ENCODE data around the gene GLT1D1. TPM values are rescaled to one million over a fixed set of nuclear protein-coding genes. Genes with fewer than 3 reads are reported as not detected.
"Not testable (repeated sequence)": the region's sequence is repeated elsewhere in the genome, so short reads cannot be mapped to it uniquely, and the experiment has no call there.

GLT1D1 gene
- polyA plus RNA-seq, 1 donor from 2014 or later: not detected

- Mint-ChIP-seq H3K27ac (no peak overlapping the region), H3K4me3 (no peak overlapping the region)
These were observed 19.9 kb upstream of the GLT1D1 start for GRCh38 chr12:128833418-128833817.

GRCh38 chr12:128839885-128840284, 13.4 kb upstream of the GLT1D1 start:
- not testable (repeated sequence) for H3K27ac Mint-ChIP-seq, H3K4me3 Mint-ChIP-seq, H3K36me3 Mint-ChIP-seq, H3K27me3 Mint-ChIP-seq, H3K9me3 Mint-ChIP-seq
- H3K4me1 Mint-ChIP-seq: peaks cover 11 to 16% (median 14%) of the 10 kb centered on the region in 3 donors

More at GRCh38 chr12:128833418-128833817, 19.9 kb upstream of the GLT1D1 start:
- H3K27me3 Mint-ChIP-seq: peaks cover 2% of the 10 kb centered on the region
- no peaks in the 10 kb centered on the region for H3K9me3 Mint-ChIP-seq
- H3K4me1 Mint-ChIP-seq: peaks cover 16 to 25% (median 24%) of the 10 kb centered on the region in 3 donors
- no peaks in the 10 kb centered on the region for H3K36me3 Mint-ChIP-seq

- peaks cover 11 to 14% (median 14%) of the 10 kb centered on the region in 3 donors for H3K4me1 Mint-ChIP-seq
- H3K9me3 Mint-ChIP-seq: no peaks in the 10 kb centered on the region
- no peaks in the 10 kb centered on the region for H3K36me3 Mint-ChIP-seq
- peak overlapping the region in 1 of 3 donors; percentile 6 for H3K27ac Mint-ChIP-seq
- peaks cover 4% of the 10 kb centered on the region for H3K27me3 Mint-ChIP-seq
- peak overlapping the region in 2 of 4 donors; percentile 49 to 59 for H3K4me3 Mint-ChIP-seq
These were observed 12.3 kb upstream of the GLT1D1 start for GRCh38 chr12:128840862-128841468.

GRCh38 chr12:128842579-128842978, 10.7 kb upstream of the GLT1D1 start:
- no peak overlapping the region for H3K27ac Mint-ChIP-seq

GRCh38 chr12:128843538-128843937, 9.7 kb upstream of the GLT1D1 start:
- H3K9me3 Mint-ChIP-seq: peaks cover 0 to 2% (median 0%) of the 10 kb centered on the region in 3 donors
- H3K4me1 Mint-ChIP-seq: peaks cover 11 to 14% (median 12%) of the 10 kb centered on the region in 3 donors
- H3K27ac Mint-ChIP-seq: peak overlapping the region in 1 of 3 donors; percentile 84
- H3K4me3 Mint-ChIP-seq: no peak overlapping the region
- H3K27me3 Mint-ChIP-seq: peaks cover 4% of the 10 kb centered on the region
- H3K36me3 Mint-ChIP-seq: no peaks in the 10 kb centered on the region

More at GRCh38 chr12:128842579-128842978, 10.7 kb upstream of the GLT1D1 start:
- Mint-ChIP-seq H3K27me3 (peaks cover 4% of the 10 kb centered on the region), H3K9me3 (no peaks in the 10 kb centered on the region), H3K4me3 (peak overlapping the region in 1 of 4 donors; percentile 52), H3K36me3 (no peaks in the 10 kb centered on the region), H3K4me1 (peaks cover 11 to 14% (median 12%) of the 10 kb centered on the region in 3 donors)

GRCh38 chr12:128844031-128844635, 9.1 kb upstream of the GLT1D1 start:
- peaks cover 12 to 14% (median 13%) of the 10 kb centered on the region in 3 donors for H3K4me1 Mint-ChIP-seq
- peaks cover 4% of the 10 kb centered on the region for H3K27me3 Mint-ChIP-seq
- no peak overlapping the region for H3K4me3 Mint-ChIP-seq
- H3K9me3 Mint-ChIP-seq: peaks cover 0 to 2% (median 0%) of the 10 kb centered on the region in 3 donors
- H3K36me3 Mint-ChIP-seq: no peaks in the 10 kb centered on the region
- H3K27ac Mint-ChIP-seq: no peak overlapping the region

- H3K27ac Mint-ChIP-seq, H3K9me3 Mint-ChIP-seq, H3K36me3 Mint-ChIP-seq, H3K4me3 Mint-ChIP-seq: not testable (repeated sequence)
- Mint-ChIP-seq H3K4me1 (peaks cover 0 to 15% (median 0%) of the 10 kb centered on the region in 3 donors), H3K27me3 (peaks cover 12% of the 10 kb centered on the region)
These were observed 6.6 kb upstream of the GLT1D1 start for GRCh38 chr12:128846671-128847070.

GRCh38 chr12:128848371-128848770, 4.9 kb upstream of the GLT1D1 start:
- peaks cover 0 to 2% (median 0%) of the 10 kb centered on the region in 3 donors for H3K9me3 Mint-ChIP-seq
- H3K4me3 Mint-ChIP-seq: no peak overlapping the region
- no peaks in the 10 kb centered on the region for H3K36me3 Mint-ChIP-seq
- peaks cover 12% of the 10 kb centered on the region for H3K27me3 Mint-ChIP-seq
- no peak overlapping the region for H3K27ac Mint-ChIP-seq
- H3K4me1 Mint-ChIP-seq: peaks cover 0 to 17% (median 0%) of the 10 kb centered on the region in 3 donors

GRCh38 chr12:128849806-128850205, 3.5 kb upstream of the GLT1D1 start:
- H3K9me3 Mint-ChIP-seq, H3K36me3 Mint-ChIP-seq: not testable (repeated sequence)
- Mint-ChIP-seq H3K4me3 (peak overlapping the region in 1 of 4 donors; percentile 10), H3K27me3 (peaks cover 19% of the 10 kb centered on the region), H3K27ac (peak overlapping the region in 1 of 3 donors; percentile 3), H3K4me1 (peaks cover 0 to 17% (median 1%) of the 10 kb centered on the region in 3 donors)

GRCh38 chr12:128850400-128850799, 2.9 kb upstream of the GLT1D1 start:
- Mint-ChIP-seq H3K27me3 (peaks cover 20% of the 10 kb centered on the region), H3K27ac (peak overlapping the region in 1 of 3 donors; percentile 3), H3K36me3 (no peaks in the 10 kb centered on the region), H3K4me1 (peaks cover 0 to 17% (median 1%) of the 10 kb centered on the region in 3 donors), H3K9me3 (peaks cover 0 to 2% (median 0%) of the 10 kb centered on the region in 3 donors), H3K4me3 (peak overlapping the region in 1 of 4 donors; percentile 10)

GRCh38 chr12:128851429-128851828, 1.8 kb upstream of the GLT1D1 start:
- H3K4me1 Mint-ChIP-seq: peaks cover 0 to 17% (median 1%) of the 10 kb centered on the region in 3 donors
- H3K27me3 Mint-ChIP-seq: peaks cover 20% of the 10 kb centered on the region
- not testable (repeated sequence) for H3K36me3 Mint-ChIP-seq, H3K27ac Mint-ChIP-seq, H3K9me3 Mint-ChIP-seq
- H3K4me3 Mint-ChIP-seq: peak overlapping the region in 1 of 4 donors; percentile 8

GRCh38 chr12:128852026-128852698, 1.1 kb upstream of the GLT1D1 start:
- no peak overlapping the region for H3K27ac Mint-ChIP-seq
- H3K4me3 Mint-ChIP-seq: peak overlapping the region in 1 of 4 donors; percentile 8
- peaks cover 0 to 2% (median 0%) of the 10 kb centered on the region in 3 donors for H3K9me3 Mint-ChIP-seq

GRCh38 chr12:128853600-128854197, 421 bp downstream of the GLT1D1 start:
- Mint-ChIP-seq H3K4me1 (peaks cover under 1 to 17% (median 1%) of the 10 kb centered on the region in 3 donors), H3K9me3 (no peaks in the 10 kb centered on the region), H3K4me3 (peak overlapping the region; percentile 53 to 90 (median 80)), H3K36me3 (peaks cover 2% of the 10 kb centered on the region), H3K27me3 (peaks cover 20% of the 10 kb centered on the region), H3K27ac (no peak overlapping the region)

More at GRCh38 chr12:128852026-128852698, 1.1 kb upstream of the GLT1D1 start:
- peaks cover 2% of the 10 kb centered on the region for H3K36me3 Mint-ChIP-seq
- peaks cover 20% of the 10 kb centered on the region for H3K27me3 Mint-ChIP-seq
- peaks cover 0 to 17% (median 1%) of the 10 kb centered on the region in 3 donors for H3K4me1 Mint-ChIP-seq

GRCh38 chr12:128856035-128856790, 2.9 kb downstream of the GLT1D1 start:
- peaks cover 1 to 3% (median 3%) of the 10 kb centered on the region in 3 donors for H3K4me1 Mint-ChIP-seq
- peaks cover 21% of the 10 kb centered on the region for H3K27me3 Mint-ChIP-seq
- no peak overlapping the region for H3K27ac Mint-ChIP-seq
- no peaks in the 10 kb centered on the region for H3K9me3 Mint-ChIP-seq
- peaks cover 2% of the 10 kb centered on the region for H3K36me3 Mint-ChIP-seq
- no peak overlapping the region for H3K4me3 Mint-ChIP-seq
